HepG2 (cell line): ENCODE results near the gene ST6GALNAC4. TPM values are rescaled to one million over a fixed set of nuclear protein-coding genes. Genes with fewer than 3 reads are reported as not detected.

Experiments
- ATF7 ChIP-seq, 2 experiments: fragments of 450-650 bp in 1 of 2; sonication (generic) in 1 of 2; formaldehyde crosslinking in 1 of 2; IDR thresholded peaks; 2 replicates each; pipeline versions ENCODE4 v1.4.0 to v1.6.1; 2016 to 2020; ENCODE audit warnings: antibody characterized with exemption in 1 of 2, mild to moderate bottlenecking in 1 of 2, missing genetic modification reagents in 1 of 2
- CTCF ChIP-seq: sonication (generic); formaldehyde crosslinking; IDR thresholded peaks from 2 replicates; pipeline ENCODE4 v1.5.0; 2020; ENCODE audit warnings: mild to moderate bottlenecking, missing genetic modification reagents, moderate library complexity
- FOXO1 ChIP-seq: sonication (generic); formaldehyde crosslinking; IDR thresholded peaks from 2 replicates; pipeline ENCODE4 v1.4.0; 2020; ENCODE audit warnings: missing genetic modification reagents
- MAZ ChIP-seq, 2 experiments: sonication (generic) in 1 of 2; formaldehyde crosslinking in 1 of 2; IDR thresholded peaks; 2 replicates each; pipeline versions ENCODE4 v1.5.0 to v1.6.1; 2012 to 2020; ENCODE audit warnings: low read depth in 2 of 2, mild to moderate bottlenecking in 2 of 2, borderline replicate concordance in 1 of 2, improper control_type of control experiment in 1 of 2, low read length in 1 of 2, missing genetic modification reagents in 1 of 2, moderate library complexity in 1 of 2
- MYNN ChIP-seq: sonication (generic); formaldehyde crosslinking; IDR thresholded peaks from 2 replicates; pipeline ENCODE4 v1.4.0; 2020; ENCODE audit warnings: mild to moderate bottlenecking, low read depth, missing genetic modification reagents
- PCBP1 ChIP-seq: fragments of 200-400 bp; formaldehyde crosslinking; IDR thresholded peaks from 2 replicates; pipeline ENCODE4 v1.6.1; 2017; ENCODE audit warnings: mild to moderate bottlenecking, low read depth, low read length, borderline replicate concordance
- RBFOX2 ChIP-seq: fragments of 200-400 bp; formaldehyde crosslinking; IDR thresholded peaks from 2 replicates; pipeline ENCODE4 v1.6.1; 2017; ENCODE audit warnings: low read depth, mild to moderate bottlenecking, low read length
- RXRA ChIP-seq: sonication (generic); formaldehyde crosslinking; IDR thresholded peaks from 2 replicates; pipeline ENCODE4 v1.5.1; 2020; ENCODE audit warnings: missing genetic modification reagents
- SNAI1 ChIP-seq: sonication (generic); formaldehyde crosslinking; IDR thresholded peaks from 2 replicates; pipeline ENCODE4 v1.5.0; 2020; ENCODE audit warnings: mild to moderate bottlenecking, missing genetic modification reagents, borderline replicate concordance
- SRY ChIP-seq: sonication (generic); formaldehyde crosslinking; IDR thresholded peaks from 2 replicates; pipeline ENCODE4 v1.8.0; 2022; ENCODE audit warnings: mild to moderate bottlenecking, missing genetic modification reagents
- TCF7 ChIP-seq: sonication (generic); IDR thresholded peaks from 2 replicates; pipeline ENCODE4 v1.6.1; 2016; ENCODE audit warnings: antibody characterized with exemption, low read depth
- TFAP4 ChIP-seq: sonication (generic); IDR thresholded peaks from 2 replicates; pipeline ENCODE4 v1.6.1; 2016; ENCODE audit warnings: low read depth, borderline replicate concordance
- ZNF143 ChIP-seq: sonication (generic); formaldehyde crosslinking; IDR thresholded peaks from 2 replicates; pipeline ENCODE4 v1.4.0; 2020; ENCODE audit warnings: missing genetic modification reagents
- ZNF207 ChIP-seq: fragments of 450-650 bp; IDR thresholded peaks from 2 replicates; pipeline ENCODE4 v1.6.1; 2016; ENCODE audit warnings: antibody characterized with exemption, borderline replicate concordance
- ZNF772 ChIP-seq: sonication (generic); formaldehyde crosslinking; IDR thresholded peaks from 2 replicates; pipeline ENCODE4 v1.5.0; 2020; ENCODE audit warnings: mild to moderate bottlenecking, missing genetic modification reagents
- ZNF850 ChIP-seq: sonication (generic); formaldehyde crosslinking; conservative IDR thresholded peaks from 2 replicates; pipeline ENCODE4 v1.9.0; 2021; ENCODE audit warnings: mild to moderate bottlenecking, missing genetic modification reagents
- polyA plus RNA-seq, 8 experiments: library from polyadenylated mRNA; depleted of rRNA in 3 of 8; stranded (reverse) in 7 of 8; unstranded in 1 of 8; fragments of >200 nt; fragmentation: Illumina TruSeq in 4 of 8; extraction: Trizol in 4 of 8; gene quantifications; 2 replicates each; pipeline versions ENCODE4 v1.2.1 to v1.2.3, GENCODE V29; 2011 to 2016; ENCODE audit warnings: low read depth in 4 of 8, missing spikeins in 1 of 8, mixed read lengths in 1 of 8; ENCODE audit not compliant: insufficient read depth in 1 of 8
- total RNA-seq, 5 experiments: library from RNA; depleted of rRNA; stranded (reverse); fragments of >200 nt; fragmentation: Illumina TruSeq; extraction: Trizol; gene quantifications; 2 replicates each; pipeline ENCODE4 v1.2.3, GENCODE V29; 2016; ENCODE audit warnings: low read depth in 1 of 5
- TF ChIP-seq, protein P1 (sequence below): fragments of 450-650 bp; IDR thresholded peaks from 2 replicates; pipeline ENCODE4 v1.6.1; 2017; ENCODE audit warnings: mild to moderate bottlenecking
- TF ChIP-seq, protein P2 (sequence below): sonication (generic); formaldehyde crosslinking; IDR thresholded peaks from 2 replicates; pipeline ENCODE4 v1.8.1; 2023; ENCODE audit warnings: missing genetic modification reagents, mild to moderate bottlenecking, borderline replicate concordance
- TF ChIP-seq, protein P3 (sequence below): sonication (generic); formaldehyde crosslinking; IDR thresholded peaks from 2 replicates; pipeline ENCODE4 v1.5.0; 2020; ENCODE audit warnings: mild to moderate bottlenecking, low read depth, missing genetic modification reagents, borderline replicate concordance
- TF ChIP-seq, protein P4 (sequence below): sonication (generic); formaldehyde crosslinking; IDR thresholded peaks from 2 replicates; pipeline ENCODE4 v1.4.0; 2020; ENCODE audit warnings: missing genetic modification reagents

Gene ST6GALNAC4
- total and polyA plus RNA-seq, 2 of the 13 experiments (the other 11 are each of a cell fraction or from before 2014, with no cell fraction given): 18.8 to 27.7 TPM

DNA sequence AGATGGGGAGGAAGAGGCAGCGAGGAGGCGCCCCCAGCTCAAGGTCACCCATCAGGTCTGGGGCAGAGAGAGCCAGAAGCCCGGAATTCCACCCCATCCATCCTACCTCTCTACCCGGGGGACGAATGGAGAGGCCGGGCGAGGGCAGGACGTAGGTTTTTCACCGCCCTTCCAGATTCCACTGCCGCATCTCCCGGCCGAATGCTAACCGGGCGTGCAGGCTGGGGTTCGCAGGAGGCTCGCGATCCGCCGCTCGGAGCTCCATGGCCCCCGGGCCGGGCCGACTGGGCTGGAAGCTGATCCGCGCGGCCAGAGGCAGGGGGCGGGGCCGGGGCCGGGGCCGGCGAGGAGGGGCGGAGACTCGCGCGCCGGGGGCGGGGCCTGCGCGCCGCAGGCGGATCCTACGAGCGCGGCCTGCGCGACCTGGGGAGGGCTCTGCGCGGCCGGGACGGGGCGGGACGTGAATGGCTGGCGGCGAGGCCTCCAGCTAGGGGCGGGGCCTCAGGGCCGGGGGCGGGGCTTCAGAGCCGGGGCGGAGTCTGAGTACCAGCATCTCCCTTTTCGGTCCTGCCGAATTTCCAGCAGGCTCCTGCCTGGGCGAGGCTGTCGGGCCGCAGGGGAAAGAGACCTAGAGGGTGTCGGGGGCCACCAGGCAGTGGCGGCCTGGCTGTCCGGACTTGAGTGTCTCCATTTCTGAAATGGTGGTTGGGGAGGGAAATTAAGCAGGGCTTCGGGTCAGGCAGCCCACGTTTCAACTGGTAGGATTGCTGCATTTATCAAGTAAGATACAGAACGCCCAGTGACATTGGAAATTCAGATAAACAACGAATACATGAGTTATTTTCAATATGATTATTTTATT lies at the start of gene ST6GALNAC4 (continued):
- TF ChIP-seq, protein P1, sequence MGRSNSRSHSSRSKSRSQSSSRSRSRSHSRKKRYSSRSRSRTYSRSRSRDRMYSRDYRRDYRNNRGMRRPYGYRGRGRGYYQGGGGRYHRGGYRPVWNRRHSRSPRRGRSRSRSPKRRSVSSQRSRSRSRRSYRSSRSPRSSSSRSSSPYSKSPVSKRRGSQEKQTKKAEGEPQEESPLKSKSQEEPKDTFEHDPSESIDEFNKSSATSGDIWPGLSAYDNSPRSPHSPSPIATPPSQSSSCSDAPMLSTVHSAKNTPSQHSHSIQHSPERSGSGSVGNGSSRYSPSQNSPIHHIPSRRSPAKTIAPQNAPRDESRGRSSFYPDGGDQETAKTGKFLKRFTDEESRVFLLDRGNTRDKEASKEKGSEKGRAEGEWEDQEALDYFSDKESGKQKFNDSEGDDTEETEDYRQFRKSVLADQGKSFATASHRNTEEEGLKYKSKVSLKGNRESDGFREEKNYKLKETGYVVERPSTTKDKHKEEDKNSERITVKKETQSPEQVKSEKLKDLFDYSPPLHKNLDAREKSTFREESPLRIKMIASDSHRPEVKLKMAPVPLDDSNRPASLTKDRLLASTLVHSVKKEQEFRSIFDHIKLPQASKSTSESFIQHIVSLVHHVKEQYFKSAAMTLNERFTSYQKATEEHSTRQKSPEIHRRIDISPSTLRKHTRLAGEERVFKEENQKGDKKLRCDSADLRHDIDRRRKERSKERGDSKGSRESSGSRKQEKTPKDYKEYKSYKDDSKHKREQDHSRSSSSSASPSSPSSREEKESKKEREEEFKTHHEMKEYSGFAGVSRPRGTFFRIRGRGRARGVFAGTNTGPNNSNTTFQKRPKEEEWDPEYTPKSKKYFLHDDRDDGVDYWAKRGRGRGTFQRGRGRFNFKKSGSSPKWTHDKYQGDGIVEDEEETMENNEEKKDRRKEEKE: no peak
- TF ChIP-seq SNAI1 (CRISPR knock-in tag) (peak; percentile 49; the same call in 1 of the 2 replicates), CTCF (CRISPR knock-in tag) (no peak), TCF7 (no peak), MYNN (CRISPR knock-in tag) (no peak), FOXO1 (CRISPR knock-in tag) (no peak), RBFOX2 (peak; percentile 59), MAZ (IDR thresholded peaks at IDR 0.05; ENCODE audit: borderline replicate concordance, low read depth, low read length) (no peak), MAZ (CRISPR knock-in tag; IDR thresholded peaks at IDR 0.05; ENCODE audit: low read depth) (peak; percentile 67; the same call in 1 of the 2 replicates), ZNF143 (CRISPR knock-in tag) (0 out of 2 replicates have a peak, but pooled peaks have one; percentile 8), ZNF850 (CRISPR knock-in tag) (no peak), PCBP1 (no peak), RXRA (CRISPR knock-in tag) (no peak), TFAP4 (no peak), SRY (CRISPR knock-in tag) (no peak), ZNF207 (no peak), ATF7 (IDR thresholded peaks at IDR 0.05) (no peak), ATF7 (CRISPR knock-in tag; IDR thresholded peaks at IDR 0.05) (no peak), ZNF772 (no peak)
- TF ChIP-seq, protein P2, sequence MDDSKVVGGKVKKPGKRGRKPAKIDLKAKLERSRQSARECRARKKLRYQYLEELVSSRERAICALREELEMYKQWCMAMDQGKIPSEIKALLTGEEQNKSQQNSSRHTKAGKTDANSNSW (CRISPR knock-in tag): no peak
- TF ChIP-seq, protein P3, sequence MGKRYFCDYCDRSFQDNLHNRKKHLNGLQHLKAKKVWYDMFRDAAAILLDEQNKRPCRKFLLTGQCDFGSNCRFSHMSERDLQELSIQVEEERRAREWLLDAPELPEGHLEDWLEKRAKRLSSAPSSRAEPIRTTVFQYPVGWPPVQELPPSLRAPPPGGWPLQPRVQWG (CRISPR knock-in tag): no peak
- TF ChIP-seq, protein P4, sequence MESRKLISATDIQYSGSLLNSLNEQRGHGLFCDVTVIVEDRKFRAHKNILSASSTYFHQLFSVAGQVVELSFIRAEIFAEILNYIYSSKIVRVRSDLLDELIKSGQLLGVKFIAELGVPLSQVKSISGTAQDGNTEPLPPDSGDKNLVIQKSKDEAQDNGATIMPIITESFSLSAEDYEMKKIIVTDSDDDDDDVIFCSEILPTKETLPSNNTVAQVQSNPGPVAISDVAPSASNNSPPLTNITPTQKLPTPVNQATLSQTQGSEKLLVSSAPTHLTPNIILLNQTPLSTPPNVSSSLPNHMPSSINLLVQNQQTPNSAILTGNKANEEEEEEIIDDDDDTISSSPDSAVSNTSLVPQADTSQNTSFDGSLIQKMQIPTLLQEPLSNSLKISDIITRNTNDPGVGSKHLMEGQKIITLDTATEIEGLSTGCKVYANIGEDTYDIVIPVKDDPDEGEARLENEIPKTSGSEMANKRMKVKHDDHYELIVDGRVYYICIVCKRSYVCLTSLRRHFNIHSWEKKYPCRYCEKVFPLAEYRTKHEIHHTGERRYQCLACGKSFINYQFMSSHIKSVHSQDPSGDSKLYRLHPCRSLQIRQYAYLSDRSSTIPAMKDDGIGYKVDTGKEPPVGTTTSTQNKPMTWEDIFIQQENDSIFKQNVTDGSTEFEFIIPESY: no peak
